Mucosa of rectum (tissue), 2 donors: ENCODE measurements around the gene NCF4.

Source experiments
- H3K27ac ChIP-seq, 2 donors: one replicate each; pipeline ENCODE4 v1.7.0; 2013; ENCODE audit warnings: inconsistent platforms in 2 of 2, low read depth in 2 of 2, low read length in 2 of 2
- H3K27me3 ChIP-seq, 2 donors: one replicate each; pipeline ENCODE4 v1.7.0; 2013; ENCODE audit warnings: low read length in 2 of 2; ENCODE audit not compliant: control insufficient read depth in 2 of 2, insufficient read depth in 2 of 2
- H3K36me3 ChIP-seq, 2 donors: one replicate each; pipeline ENCODE4 v1.7.0; 2013; ENCODE audit warnings: low read length in 2 of 2; ENCODE audit not compliant: control insufficient read depth in 2 of 2, insufficient read depth in 2 of 2
- H3K4me1 ChIP-seq, 2 donors: one replicate each; pipeline ENCODE4 v1.7.0; 2013; ENCODE audit warnings: low read length in 2 of 2, mild to moderate bottlenecking in 1 of 2; ENCODE audit not compliant: control insufficient read depth in 2 of 2, insufficient read depth in 2 of 2
- H3K4me3 ChIP-seq, 2 donors: one replicate each; pipeline ENCODE4 v1.7.0; 2013; ENCODE audit warnings: low read length in 2 of 2
- H3K9ac ChIP-seq, 2 donors: one replicate each; pipeline ENCODE4 v1.7.0; 2013; ENCODE audit warnings: low read length in 2 of 2, low read depth in 1 of 2, mild to moderate bottlenecking in 1 of 2
- H3K9me3 ChIP-seq, 2 donors: one replicate each; pipeline ENCODE4 v1.7.0; 2013; ENCODE audit warnings: low read length in 2 of 2; ENCODE audit not compliant: control insufficient read depth in 2 of 2
- donor health status: healthy.
- donor health status: Normal muscosa, but diverticular disease.

The NCF4 gene

GRCh38 chr22:36822581-36822980, 38.2 kb upstream of the NCF4 start:
- Histone ChIP-seq H3K36me3 (no peaks in the 10 kb centered on the region), H3K27ac (no peak overlapping the region), H3K4me3 (no peak overlapping the region), H3K4me1 (no peaks in the 10 kb centered on the region), H3K9ac (no peak overlapping the region), H3K27me3 (peaks cover 20% of the 10 kb centered on the region in 2 donors), H3K9me3 (no peaks in the 10 kb centered on the region)

DNA sequence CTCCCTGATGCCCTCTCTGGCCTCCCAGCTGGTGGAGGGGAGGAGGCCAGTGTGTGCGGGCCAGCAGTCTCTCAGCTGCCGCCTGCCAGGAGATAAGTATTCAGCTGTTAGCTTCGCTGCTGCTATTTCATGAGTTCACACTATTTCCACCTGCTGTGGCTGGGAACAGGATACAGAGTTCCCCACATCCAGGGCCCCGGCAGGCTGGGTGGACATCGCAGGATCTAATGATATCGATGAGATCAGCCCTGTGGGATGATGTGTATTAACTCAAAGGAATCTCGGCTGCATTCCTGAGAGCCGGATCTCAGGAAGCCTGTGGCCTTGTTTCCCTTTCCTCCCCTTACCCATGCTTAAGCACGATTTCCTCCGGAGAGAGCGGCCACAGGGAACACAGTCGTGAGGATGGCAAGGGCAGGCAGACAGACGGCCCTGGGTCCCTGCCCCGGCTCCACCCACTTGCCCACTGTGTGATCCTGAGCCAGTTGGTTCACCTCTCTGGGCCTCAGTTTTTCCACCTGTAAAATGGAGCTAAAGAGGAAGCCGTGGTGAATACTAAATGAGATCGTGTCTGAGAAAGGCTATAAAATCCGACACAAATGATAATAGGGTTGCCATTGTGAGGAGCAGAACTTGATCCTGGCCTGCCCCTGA, 37.5 kb upstream of the NCF4 start:
- Histone ChIP-seq H3K9ac (no peak overlapping the region), H3K4me1 (no peaks in the 10 kb centered on the region), H3K36me3 (no peaks in the 10 kb centered on the region), H3K27me3 (peaks cover 12 to 13% of the 10 kb centered on the region in 2 donors), H3K4me3 (no peak overlapping the region), H3K9me3 (no peaks in the 10 kb centered on the region), H3K27ac (no peak overlapping the region)

DNA sequence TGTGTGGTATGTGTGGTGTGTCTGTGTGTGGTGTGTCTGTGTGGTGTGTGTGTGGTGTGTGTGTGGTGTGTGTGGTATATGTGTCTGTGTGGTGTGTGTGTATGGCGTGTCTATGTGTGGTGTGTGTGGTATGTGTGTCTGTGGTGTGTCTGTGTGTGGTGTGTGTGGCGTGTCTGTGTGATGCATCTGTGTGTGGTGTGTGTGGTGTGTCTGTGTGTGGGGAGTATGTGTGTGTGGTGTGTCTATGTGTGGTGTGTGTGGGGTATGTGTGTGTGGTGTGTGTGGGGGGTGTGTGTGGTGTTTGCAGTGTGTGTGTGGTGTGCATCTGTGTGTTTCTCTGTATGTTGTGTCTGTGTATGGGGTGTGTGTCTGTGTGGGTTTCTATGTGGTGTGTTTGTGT, 36.2 kb upstream of the NCF4 start:
- H3K4me1 ChIP-seq = no peaks in the 10 kb centered on the region

DNA sequence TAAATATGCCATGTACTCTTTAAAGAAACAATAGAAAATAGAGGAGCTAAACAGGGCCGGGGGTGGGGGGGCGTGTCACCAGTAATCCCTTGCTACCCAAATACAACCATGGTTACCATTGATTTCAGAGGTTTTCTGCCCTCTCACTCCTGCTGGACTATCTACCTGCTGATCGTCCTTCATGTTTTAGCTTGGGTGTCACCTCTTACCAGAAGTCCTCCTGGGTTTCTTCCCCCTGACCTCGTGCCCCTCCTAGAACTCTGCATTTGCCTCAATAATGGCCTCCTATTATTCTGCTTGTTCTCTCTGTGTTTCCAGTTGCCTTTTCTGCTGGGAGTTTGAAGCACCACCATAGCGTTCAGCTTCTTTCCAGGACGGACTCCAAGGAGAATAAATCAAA, 34.5 kb upstream of the NCF4 start:
- Histone ChIP-seq H3K27me3 (peaks cover 2 to 9% of the 10 kb centered on the region in 2 donors), H3K36me3 (no peaks in the 10 kb centered on the region), H3K9ac (no peak overlapping the region), H3K27ac (no peak overlapping the region), H3K4me1 (no peaks in the 10 kb centered on the region), H3K4me3 (no peak overlapping the region), H3K9me3 (no peaks in the 10 kb centered on the region)

More for the DNA sequence above, 36.2 kb upstream of the NCF4 start:
- no peaks in the 10 kb centered on the region for H3K36me3 ChIP-seq
- H3K27ac ChIP-seq = no peak overlapping the region
- H3K9ac ChIP-seq = no peak overlapping the region
- H3K4me3 ChIP-seq = no peak overlapping the region
- peaks cover 2 to 6% of the 10 kb centered on the region in 2 donors for H3K27me3 ChIP-seq
- no peaks in the 10 kb centered on the region for H3K9me3 ChIP-seq

- Histone ChIP-seq H3K36me3 (no peaks in the 10 kb centered on the region), H3K9ac (no peak overlapping the region), H3K9me3 (no peaks in the 10 kb centered on the region), H3K4me1 (no peaks in the 10 kb centered on the region), H3K27ac (no peak overlapping the region), H3K27me3 (peaks cover 2 to 3% of the 10 kb centered on the region in 2 donors), H3K4me3 (no peak overlapping the region)
Measured at GRCh38 chr22:36828815-36829214, 32.0 kb upstream of the NCF4 start.

GRCh38 chr22:36829370-36830002, 31.3 kb upstream of the NCF4 start:
- Histone ChIP-seq H3K36me3 (no peaks in the 10 kb centered on the region), H3K4me3 (no peak overlapping the region), H3K27me3 (peaks cover 2 to 3% of the 10 kb centered on the region in 2 donors), H3K9me3 (no peaks in the 10 kb centered on the region), H3K27ac (no peak overlapping the region), H3K4me1 (no peaks in the 10 kb centered on the region), H3K9ac (no peak overlapping the region)

GRCh38 chr22:36830601-36831000, 30.2 kb upstream of the NCF4 start:
- no peak overlapping the region for H3K27ac ChIP-seq
- no peak overlapping the region for H3K9ac ChIP-seq
- H3K27me3 ChIP-seq = peaks cover 2 to 3% of the 10 kb centered on the region in 2 donors
- no peak overlapping the region for H3K4me3 ChIP-seq
- no peaks in the 10 kb centered on the region for H3K4me1 ChIP-seq
- H3K36me3 ChIP-seq = no peaks in the 10 kb centered on the region
- no peaks in the 10 kb centered on the region for H3K9me3 ChIP-seq

GRCh38 chr22:36831206-36831605, 29.6 kb upstream of the NCF4 start:
- no peaks in the 10 kb centered on the region for H3K4me1 ChIP-seq
- no peaks in the 10 kb centered on the region for H3K36me3 ChIP-seq
- no peak overlapping the region for H3K4me3 ChIP-seq
- H3K9ac ChIP-seq = no peak overlapping the region
- no peaks in the 10 kb centered on the region for H3K9me3 ChIP-seq
- H3K27me3 ChIP-seq = peaks cover 2 to 3% of the 10 kb centered on the region in 2 donors
- no peak overlapping the region for H3K27ac ChIP-seq

DNA sequence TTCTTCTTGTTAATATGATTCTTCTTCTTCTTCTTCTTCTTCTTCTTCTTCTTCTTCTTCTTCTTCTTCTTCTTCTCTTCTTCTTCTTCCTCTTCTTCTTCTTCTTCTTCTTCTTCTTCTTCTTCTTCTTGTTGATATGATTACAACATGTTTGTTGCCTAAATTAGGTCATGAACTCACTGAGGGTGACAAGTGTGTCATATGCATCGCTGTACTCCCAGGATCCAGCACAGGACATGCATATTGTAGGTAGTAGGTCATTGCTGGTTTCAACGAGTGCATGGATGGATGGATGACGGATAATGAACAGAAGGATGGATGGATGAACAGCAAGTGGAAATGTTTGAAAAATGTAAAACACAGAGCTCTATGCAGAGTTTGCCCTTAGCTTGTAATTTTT, 29.1 kb upstream of the NCF4 start:
- H3K27me3 ChIP-seq = peaks cover 2 to 3% of the 10 kb centered on the region in 2 donors
- no peaks in the 10 kb centered on the region for H3K9me3 ChIP-seq
- no peak overlapping the region for H3K4me3 ChIP-seq
- no peaks in the 10 kb centered on the region for H3K4me1 ChIP-seq
- H3K27ac ChIP-seq = no peak overlapping the region
- no peaks in the 10 kb centered on the region for H3K36me3 ChIP-seq
- no peak overlapping the region for H3K9ac ChIP-seq

DNA sequence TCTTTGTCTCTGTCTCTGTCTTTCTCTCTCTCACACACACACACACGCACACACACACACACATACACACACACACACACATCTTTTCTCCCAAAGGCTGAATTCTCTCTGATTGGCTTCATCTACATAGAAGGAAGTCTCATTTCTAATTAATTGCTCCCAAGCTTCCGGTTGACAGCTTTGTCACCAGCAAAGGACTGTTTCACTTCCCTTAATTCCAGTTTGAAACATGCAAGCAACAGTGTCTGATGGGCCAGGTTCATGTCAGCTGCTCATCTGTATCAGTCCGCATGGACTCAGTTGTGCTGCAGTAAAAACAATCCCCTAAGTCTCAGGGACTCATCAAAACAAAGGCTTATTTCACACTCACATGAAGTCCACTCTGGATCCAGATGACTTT, 27.7 kb upstream of the NCF4 start:
- peaks cover 2 to 3% of the 10 kb centered on the region in 2 donors for H3K27me3 ChIP-seq
- H3K27ac ChIP-seq = no peak overlapping the region
- H3K9me3 ChIP-seq = no peaks in the 10 kb centered on the region
- no peaks in the 10 kb centered on the region for H3K4me1 ChIP-seq
- no peak overlapping the region for H3K4me3 ChIP-seq
- H3K9ac ChIP-seq = no peak overlapping the region
- no peaks in the 10 kb centered on the region for H3K36me3 ChIP-seq
